Glomerular visceral epithelial cell (primary cell): Measurements from ENCODE around the gene AHI1.

ENCODE experiments used
- DNase-seq: peaks from one replicate; pipeline ENCODE4 v3.0.0-alpha.2; 2016; ENCODE audit errors: extremely low spot score

The AHI1 gene

GRCh38 chr6:135329851-135330803, 167.4 kb downstream of the AHI1 start:
- peak; percentile 4 for DNase-seq

GRCh38 chr6:135328136-135328535, 169.4 kb downstream of the AHI1 start:
- no peak for DNase-seq

- DNase-seq, result no peak
Measured at GRCh38 chr6:135325624-135326424, 171.7 kb downstream of the AHI1 start.

GRCh38 chr6:135324531-135324930, 173.0 kb downstream of the AHI1 start:
- DNase-seq, result no peak

- no peak for DNase-seq
Measured at GRCh38 chr6:135323979-135324378, 173.6 kb downstream of the AHI1 start.

GRCh38 chr6:135323202-135323668, 174.3 kb downstream of the AHI1 start:
- DNase-seq, result no peak

- no peak for DNase-seq
Measured at GRCh38 chr6:135322427-135323201, 174.9 kb downstream of the AHI1 start.

GRCh38 chr6:135320721-135321621, 176.6 kb downstream of the AHI1 start:
- DNase-seq, result no peak

- no peak for DNase-seq
Measured at GRCh38 chr6:135319819-135320218, 177.7 kb downstream of the AHI1 start.

GRCh38 chr6:135318738-135319469, 178.6 kb downstream of the AHI1 start:
- no peak for DNase-seq

GRCh38 chr6:135314543-135314942, 183.0 kb downstream of the AHI1 start:
- no peak for DNase-seq

- no peak for DNase-seq
Measured at GRCh38 chr6:135311446-135312200, 185.9 kb downstream of the AHI1 start.

- DNase-seq, result no peak
Measured at GRCh38 chr6:135310291-135310690, 187.2 kb downstream of the AHI1 start.

- DNase-seq, result no peak
Measured at GRCh38 chr6:135306740-135307420, 190.7 kb downstream of the AHI1 start.

- DNase-seq, result no peak
Measured at GRCh38 chr6:135306166-135306565, 191.4 kb downstream of the AHI1 start.

GRCh38 chr6:135305684-135306083, 191.9 kb downstream of the AHI1 start:
- no peak for DNase-seq

- no peak for DNase-seq
Measured at GRCh38 chr6:135304883-135305282, 192.7 kb downstream of the AHI1 start.

GRCh38 chr6:135301304-135301703, 196.2 kb downstream of the AHI1 start:
- no peak for DNase-seq

GRCh38 chr6:135300576-135300975, 197.0 kb downstream of the AHI1 start:
- DNase-seq, result no peak
